DMS 273 treated with DMSO at 0.1 percent for 48 hours (cell line): ENCODE results near the gene EGFR.

ENCODE experiments used
- DNase-seq: peaks from one replicate; lab custom pipeline; 2025; lab: John Stamatoyannopoulos, UW

The EGFR gene

DNA sequence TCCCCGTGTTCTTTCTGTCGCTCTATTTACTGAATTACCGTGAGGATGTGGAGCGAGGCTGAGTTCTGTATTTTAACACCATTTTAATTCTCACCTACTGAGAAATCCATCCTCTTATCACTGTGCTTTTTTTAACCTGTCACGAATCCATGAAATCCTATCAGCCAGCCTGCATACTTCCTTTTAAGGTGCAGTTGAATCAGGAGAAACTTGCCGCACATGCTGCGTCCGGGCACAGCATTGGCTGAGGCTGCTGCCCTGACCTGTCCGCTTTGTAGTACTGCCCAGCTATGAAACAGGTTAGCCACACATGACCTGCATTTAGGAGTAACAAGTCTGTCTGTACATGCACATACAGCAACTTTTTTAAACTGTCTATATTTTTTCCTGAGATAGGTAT, 82.5 kb downstream of the EGFR start:
- DNase-seq: no peak

DNA sequence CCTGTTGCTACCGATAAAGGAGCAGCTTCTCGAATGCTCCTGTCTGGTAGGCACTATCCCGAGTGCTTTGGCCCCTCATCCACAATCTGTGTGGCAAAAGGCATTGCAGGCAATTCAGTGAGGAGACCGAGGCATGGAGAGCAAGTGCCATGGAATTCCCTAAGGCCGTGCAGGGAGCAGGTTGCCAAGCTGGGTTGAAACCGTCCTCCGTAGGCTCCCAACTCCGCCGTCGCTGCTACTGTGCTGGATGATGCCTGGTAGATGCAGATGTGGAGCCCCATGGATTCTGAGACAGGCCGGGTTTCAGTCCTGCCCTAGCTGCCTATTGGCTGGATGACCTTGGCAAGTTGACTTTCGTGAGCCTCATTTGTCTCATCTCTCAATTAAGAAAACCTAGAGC, 85.3 kb downstream of the EGFR start:
- DNase-seq: no peak

DNA sequence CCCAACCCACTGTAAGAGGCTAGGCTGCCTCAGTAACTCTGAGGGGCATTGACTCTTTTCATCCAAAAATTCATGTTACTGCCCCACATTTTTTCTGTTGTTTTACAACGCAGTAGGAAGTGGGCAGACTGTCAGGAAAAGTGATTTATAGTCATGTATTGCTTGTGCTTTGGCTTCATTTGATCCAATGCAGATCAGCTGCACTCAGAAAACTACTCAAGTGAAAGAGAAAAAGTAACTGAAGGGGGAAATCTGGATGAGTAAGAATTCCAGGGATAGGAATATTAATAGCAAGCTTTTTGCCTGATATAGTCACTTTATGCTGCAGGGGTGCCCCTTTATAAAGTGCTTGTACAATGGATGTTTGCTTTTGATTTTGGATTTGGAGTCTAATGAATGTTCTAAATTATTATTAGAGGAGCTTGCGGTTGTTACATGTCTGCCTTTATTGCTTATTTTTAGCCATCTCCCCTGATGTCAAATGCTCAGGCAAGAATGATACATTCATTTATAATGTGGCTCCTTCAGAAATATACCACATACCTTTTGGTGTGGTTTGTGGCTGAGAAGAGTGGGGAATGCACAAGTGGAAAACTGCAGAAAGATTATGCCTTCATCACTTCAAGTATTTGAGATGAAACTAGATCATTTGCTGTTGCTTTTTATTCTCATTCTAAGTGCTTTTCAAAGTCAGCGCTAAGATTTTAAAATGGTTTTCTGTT, 86.1 kb downstream of the EGFR start:
- DNase-seq: no peak

DNA sequence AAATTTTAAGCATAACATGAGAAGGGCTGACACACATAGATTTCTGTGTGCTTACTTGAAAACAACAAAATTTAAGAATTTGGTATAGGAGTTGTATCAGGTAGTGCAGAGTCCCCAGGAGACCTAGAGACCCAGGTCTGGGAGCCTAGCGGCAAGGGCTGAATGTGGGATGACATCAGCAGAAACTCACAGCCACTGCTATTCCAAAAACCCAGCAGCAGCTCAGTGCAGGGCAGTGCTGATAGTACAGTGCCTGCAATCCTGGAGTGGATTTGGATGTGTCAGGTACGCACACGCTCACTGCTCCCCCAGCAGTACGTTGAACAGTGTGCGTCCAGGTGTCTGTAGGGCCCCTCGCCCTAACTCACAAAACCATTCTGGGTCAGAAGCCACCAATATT, 87.1 kb downstream of the EGFR start:
- DNase-seq: no peak

DNA sequence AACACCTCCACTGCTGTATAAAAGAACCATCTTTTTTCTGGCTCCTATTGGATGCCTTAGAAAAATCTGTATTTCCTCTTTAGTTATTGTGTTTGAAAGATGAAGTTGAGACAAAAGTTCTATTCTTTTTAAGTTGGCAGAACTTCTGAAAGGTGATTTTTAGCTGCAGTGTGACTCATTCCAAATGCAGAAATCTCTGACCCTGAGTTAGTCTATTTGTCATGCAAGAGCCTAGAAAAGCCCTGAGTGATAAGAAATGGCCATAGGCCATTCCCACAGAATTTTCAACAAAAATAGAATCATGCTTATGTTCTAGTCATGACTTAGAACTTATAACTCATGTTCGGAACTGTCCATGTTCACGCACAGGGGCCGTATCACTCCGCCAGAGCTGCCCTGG, 89.1 kb downstream of the EGFR start:
- no peak for DNase-seq

DNA sequence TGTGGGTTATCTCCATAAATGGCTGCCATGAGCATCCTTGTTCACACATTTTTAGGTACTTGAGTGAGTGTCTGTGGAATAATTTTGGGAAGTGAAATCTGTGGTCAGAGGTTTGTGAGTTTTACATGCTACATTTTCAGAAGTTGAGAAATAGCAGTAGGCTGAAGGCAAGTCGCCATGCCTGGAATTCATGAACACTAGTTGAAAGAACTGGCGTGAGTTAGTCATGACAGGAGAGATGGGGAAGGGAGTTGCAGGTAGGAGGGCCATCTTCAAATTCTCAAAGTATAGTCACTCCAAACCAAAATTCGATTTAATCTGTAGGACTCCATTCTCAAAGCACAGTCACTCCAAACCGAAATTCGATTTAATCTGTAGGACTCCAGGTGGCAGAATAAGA, 89.6 kb downstream of the EGFR start:
- DNase-seq: no peak

DNA sequence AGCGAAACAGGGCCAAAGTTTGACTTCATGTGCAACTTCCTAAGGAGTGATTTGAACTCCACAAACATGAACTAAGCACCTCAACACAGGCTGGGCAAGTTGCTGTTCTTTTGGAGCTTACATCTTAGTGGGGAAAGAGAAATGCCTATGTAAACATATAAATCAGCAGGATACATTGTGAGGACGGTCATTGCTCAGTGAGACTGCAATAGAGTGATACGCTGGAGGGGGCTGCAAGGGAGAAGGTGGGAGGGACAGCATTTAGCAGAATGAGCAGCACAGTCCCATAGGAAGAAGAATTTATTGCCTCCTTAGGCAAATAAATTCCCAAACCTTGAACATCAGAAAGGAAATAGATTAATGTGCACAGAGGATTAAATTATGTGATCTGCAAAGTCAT, 90.0 kb downstream of the EGFR start:
- no peak for DNase-seq

DNA sequence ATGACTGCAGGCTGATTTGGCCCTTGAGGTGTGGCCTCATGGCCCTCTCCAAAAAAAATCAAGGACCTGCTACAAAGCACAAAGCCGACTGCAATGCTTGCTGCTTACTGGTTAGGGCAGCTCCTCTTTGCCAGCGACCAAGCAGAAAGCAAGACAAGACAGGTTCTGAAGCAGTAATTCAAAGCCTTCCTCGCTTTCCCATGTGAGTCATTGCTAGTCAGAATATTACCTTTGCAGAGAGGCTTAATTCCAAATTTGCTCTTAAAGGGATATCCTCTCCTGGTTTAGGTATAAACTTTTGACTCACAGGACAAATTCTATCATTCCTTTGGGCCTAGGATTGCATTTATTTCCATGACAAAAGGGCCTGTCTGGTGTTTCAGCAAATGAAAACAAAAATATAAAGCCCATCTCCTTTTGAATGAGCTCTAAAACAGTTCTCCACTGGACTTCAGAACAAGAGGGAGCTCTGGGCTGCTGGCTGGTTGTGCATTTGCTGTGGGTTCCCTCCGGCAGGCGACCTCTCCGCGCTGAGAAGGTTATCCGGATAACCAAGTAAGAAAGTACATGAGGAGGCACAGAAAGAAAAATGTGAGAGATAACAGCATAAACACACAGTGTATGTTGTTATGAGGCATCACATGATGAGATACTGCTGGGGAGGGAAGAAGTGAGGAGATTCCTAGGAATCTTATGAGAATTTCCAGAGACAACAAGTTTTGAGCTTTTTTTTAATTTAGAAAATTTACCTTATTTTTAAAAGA, 90.8 kb downstream of the EGFR start:
- no peak for DNase-seq

DNA sequence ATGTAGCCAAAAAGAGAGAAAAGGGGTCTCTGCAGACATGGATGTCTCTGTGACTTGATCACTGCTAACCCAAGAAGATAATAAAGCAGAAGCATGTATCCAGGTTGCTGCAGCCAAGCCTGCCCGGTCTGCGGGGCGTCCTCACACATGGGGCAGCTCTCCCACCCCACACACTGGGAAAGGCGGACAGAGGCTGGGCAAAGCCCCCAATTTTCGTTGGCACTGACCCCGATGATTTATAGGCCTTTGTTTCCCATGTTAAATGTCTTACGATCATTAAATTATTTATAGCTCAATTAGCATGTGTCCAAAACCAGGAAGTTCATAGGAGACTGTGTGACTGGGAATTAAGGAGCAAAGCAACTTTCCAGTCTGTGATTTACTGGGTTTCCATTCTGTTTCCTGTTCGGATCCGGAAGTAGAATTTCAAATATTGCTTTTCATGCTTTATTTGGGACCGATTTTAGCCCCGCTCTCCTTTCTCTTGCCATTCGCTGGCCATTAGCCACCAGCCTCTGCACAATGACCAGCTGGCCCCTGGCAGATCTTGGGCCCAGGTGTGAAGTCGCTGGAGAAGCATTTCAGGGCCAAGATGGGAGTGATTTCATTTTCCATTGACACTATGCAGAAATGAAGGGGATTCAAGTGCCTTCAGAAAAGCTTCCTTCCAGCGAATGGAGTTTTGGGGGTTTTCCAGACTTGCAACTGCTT, 91.6 kb downstream of the EGFR start:
- DNase-seq: no peak

DNA sequence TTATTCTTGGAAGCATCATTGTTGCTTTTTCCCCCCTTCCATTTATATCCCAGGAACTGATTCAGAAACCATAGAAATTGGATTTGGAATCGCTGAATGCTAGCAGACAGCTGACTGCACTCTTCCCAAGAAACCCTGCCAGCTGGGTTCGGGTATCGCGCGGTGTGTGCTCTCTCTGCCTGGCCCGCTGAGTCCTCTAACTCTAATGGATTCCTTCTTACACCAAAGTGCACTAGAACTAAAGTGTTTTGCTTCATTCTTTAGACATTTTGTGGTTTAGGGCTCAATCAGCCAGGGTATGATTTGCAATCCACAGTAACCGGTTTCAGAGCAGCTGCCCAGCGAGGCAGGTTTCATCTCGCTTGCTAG, 92.2 kb downstream of the EGFR start:
- no peak for DNase-seq

DNA sequence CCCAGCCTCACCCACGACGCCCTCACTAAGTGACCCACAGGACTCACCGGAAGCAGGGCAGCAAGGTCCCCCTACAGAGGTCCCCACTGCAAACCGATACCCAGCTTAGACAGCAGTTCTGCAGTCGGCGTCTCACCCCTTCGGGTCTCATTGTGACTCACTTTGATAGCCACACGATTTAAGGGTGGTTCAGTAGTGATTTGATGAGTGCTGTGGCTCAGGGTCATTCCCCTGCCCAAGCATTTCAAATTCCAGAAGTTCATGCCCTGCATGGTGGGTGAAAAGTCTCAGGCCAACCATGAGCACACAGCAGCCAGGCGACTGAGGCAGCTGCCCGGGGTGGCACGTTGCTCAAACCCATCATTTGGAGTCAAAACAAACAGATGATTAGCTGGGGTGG, 93.2 kb downstream of the EGFR start:
- no peak for DNase-seq

DNA sequence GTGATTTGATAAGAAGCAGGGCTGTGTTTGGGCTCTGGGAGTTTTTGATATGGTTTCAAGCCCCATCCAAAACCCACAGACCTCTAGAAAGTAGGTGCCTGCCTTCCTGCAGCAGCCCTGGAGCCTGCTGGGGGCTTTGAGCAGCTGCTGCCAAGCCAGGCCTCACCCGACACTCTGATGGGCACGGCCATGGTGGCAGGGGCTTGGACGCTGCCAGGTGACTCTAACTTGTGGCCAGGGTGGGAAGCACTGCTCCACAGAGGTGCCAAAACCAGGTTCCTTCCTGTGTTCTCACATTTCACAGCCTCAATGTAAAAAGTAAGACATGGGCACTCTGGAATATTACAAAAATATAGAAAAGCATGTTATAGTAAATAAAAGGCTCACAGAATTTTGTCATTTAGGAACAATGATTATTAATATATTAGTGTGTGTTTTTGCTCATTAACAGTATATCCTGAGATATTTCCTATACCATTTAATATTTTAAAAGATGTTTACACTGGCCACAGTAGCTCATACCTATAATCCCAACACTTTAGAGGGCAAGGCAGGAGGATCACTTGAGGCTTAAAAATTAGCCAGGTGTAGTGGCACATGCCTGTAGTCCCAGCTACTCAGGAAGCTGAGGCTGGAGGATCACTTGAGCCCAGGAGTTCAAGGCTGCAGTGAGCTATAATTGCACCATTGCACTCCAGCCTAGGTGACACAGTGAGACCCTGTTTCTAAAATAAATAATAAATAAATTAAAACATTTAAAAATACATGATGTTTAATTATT, 95.1 kb downstream of the EGFR start:
- no peak for DNase-seq

DNA sequence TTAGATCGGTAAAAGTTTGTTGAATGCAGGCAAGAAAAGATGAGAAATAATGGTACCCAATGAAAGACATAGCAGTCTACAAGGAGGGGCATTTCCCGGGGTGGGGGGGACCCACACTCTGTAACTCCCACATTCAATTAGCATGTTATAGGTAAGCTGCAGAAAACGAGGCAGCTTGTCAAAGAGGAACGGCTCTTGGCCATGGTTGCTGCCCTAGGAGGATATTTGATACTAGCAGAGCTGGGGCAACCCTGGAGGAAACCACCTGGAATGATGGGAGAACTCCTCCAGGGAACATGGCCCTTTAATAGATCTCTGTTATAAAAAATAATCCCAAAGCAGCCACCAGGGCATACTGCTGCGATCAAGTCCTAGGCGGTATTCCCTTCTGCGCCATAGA, 98.5 kb downstream of the EGFR start:
- no peak for DNase-seq

DNA sequence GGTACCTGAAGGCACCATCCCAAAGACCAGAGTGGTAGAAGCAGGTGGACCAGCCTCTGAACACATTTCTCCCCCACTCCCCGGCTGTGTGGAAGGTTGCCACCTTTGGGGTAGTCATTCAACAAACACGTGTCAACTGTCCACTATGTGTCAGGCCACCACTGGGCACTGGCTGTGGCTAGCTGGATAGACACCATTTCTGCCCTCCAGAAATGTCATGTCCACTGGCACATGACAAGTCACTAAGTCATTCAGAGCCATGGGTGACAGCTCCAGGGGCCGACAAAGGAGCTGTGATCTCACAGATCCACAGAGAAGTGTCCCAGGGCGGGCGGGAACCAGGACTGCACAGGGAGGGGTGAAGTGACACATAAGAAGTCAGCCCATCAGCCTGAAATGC, 99.6 kb downstream of the EGFR start:
- no peak for DNase-seq

DNA sequence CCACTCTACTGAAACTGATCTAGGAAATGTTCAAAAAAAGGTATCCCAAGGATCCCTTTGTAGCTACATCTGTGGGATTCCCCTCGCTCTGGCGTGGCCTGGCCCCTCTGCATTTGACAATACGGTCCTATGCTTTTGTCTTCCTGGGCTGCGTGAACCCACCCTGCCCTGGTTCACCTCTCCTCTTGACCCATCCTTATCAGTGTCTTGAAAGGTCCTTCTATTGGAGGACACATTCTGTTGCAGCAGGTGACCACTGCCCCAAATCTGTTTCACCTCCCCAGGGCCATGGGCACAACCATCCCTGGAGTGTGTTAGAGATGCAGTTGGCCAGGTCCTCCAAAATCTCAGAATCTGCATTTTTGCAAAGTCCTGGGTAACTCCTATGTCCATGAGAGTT, 100.8 kb downstream of the EGFR start:
- no peak for DNase-seq

DNA sequence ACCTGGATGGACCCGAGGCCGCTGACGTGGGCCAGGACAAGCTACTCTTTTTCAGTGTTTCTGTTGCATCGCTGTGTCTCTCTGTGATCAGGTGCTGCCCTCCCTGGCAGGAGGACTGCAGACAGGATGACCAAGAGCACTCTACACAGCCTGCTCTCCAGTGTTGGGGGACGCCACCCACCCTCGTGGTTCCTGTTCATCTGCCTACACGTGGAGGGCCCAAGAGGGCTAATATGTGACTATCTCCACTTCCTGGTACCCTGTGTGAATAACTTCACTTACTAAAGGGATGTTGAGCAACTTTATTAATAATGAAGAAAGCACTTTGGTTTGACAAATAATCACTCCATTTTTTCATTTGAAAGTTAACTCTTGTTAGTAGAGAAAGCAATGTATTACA, 101.3 kb downstream of the EGFR start:
- no peak for DNase-seq

DNA sequence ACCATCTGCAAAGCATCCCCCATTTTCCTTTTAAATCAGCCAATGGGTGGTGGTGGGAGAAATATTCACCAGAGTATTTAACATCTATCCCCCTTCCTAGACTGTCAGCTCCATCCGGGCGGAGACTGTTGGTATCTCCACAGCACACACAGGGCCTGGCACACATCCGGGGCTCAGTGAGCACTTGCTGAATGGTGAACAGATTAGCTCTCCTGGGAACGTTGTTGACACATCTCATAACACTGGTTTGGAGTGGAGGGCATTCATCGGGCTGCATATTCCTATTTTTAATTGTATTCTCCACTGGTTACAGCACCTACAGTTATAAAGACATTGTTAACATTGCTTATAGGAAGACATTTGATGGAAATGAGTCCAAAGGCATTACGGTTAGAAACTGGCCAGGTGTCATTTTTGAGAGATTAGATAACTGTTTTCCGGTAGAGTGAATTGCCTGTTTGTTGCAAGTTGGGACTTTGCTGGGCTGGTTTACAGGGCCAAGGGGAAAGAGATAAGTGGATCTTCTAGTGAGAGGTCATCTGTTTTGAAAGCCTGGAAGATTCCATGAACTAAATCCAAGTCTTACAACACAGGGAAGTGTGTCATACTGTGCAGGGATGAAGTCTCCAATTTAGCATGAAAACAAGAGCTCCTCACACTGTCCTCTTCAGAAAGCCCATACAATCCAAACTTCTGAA, 101.8 kb downstream of the EGFR start:
- no peak for DNase-seq

DNA sequence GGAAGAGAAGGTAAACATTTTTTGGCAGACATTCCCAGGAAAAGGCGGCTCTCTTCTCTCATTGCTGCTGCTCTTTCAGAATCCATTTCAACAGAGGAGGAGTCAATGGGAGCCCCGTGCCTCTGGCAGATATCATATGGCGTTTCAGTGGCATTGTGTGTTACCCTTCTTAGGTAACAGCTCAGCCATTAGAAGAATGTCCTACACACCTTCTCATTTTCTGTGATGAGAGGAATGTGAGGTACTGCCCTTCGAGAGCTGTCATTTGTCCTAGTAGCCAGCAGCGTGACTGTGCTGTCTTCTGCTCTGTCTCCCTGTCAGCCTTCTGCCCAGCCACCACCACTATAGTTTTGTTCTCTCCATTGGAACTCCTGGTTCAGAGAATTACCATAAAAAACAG, 102.4 kb downstream of the EGFR start:
- DNase-seq: no peak

DNA sequence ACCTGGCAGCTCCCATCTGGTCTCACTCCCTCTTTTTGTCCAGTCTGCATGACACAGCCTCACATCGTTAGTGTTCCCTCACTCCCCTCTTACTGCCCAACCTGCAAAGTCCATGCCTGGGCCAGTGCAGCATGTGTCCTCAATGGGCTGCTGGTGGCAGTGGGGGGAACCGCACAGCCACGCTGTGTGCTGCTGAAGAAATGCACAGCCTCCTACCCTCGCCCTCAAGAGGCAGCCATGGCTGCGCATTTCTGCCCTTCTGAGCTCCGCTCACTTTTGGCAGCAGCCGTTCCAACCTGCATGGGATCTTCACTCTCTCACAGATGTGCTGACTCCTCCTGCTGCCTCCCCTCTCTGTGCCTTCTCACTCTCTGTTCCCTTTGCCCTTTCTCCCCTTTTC, 103.4 kb downstream of the EGFR start:
- DNase-seq: no peak

DNA sequence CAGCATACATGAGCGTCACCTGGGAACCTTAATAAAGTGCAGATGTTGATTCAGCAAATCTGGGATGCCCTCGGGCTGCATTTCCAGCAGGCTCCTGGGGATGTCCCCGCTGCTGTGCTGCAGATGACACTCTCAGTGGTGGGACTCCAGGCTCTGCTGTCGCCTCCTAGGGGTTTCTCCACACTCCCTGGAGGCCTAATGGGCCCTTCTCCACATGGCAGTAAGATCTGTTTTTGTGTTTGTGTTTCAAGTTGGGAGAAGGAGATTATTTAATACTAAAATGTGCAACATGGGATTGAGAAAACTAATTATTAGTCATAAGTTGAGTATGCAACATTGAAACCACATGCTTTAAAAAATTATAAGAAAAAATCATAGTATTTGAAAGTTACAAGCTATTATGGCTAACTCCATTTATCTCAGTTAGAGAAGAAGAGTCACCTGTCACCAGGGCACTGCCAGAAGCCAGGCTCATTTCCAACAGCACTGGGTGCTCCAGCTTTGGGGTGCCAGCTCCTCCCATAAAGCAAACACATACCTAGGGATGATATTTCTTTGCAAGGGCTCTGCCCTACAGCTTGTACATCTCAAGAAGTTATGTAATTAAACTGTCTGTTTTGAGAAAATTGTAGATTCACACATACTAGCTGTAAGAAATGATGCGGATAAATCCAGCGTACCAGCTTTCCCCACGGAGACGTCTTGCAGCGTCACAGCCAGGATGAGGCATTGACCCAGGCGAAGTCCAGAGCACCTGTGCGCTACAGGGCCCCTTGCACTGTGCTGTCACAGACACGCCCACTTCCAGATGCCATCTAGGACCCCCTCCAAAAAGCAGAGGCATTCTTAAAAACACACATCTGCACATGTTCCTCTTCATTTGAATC, 106.4 kb downstream of the EGFR start:
- DNase-seq: no peak

DNA sequence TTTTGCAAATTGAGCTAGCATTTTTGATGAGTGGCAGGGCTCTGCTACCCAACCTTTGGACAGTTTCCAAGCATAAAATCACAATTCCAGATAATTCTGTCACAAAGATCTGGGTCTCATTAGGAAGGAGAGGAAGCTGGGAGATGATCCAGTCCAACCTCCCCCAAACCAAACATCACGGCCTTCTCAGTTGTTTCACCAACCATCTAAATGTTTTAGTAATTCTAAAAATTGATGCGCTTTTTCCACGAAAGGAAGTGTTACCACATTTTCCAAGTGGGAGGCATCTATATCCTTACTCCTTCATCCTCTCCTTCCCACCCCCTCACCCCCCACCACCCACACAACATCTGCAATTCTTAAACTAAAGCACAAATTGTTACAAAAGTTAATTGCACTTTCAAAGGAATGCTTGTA, 108.3 kb downstream of the EGFR start:
- DNase-seq: no peak
